EH (cell line): ENCODE measurements around the gene IDUA.
A peak's percentile ranks its signal among the peaks of the same experiment; 100 is the strongest.

Source experiments
- DNase-seq: peaks from one replicate; pipeline ENCODE4 v3.0.0-alpha.2; 2015; ENCODE audit warnings: low read depth

Gene IDUA

GRCh38 chr4:1015179-1015578, 28.3 kb downstream of the IDUA start:
- no peak for DNase-seq

DNA sequence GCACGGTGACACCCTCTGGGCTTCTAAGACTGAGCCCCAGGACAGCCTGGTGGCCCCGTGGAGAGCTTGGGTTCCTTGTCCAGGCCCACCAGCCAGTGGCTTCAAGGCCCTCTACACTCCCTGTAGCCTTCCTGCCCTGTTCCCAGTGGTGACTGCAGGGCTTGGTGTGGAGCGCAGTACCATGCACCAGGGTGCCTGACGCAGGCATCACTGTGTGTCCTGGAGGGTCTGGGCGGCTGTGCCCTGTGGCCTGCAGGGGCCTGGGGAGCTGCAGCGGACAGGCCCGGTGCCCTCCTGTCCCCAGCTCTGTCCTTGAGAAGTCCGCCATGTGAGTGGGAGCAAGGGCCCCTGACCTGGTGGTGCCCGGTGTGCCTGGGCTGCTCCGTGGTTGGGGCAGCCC, 28.9 kb downstream of the IDUA start:
- no peak for DNase-seq

DNA sequence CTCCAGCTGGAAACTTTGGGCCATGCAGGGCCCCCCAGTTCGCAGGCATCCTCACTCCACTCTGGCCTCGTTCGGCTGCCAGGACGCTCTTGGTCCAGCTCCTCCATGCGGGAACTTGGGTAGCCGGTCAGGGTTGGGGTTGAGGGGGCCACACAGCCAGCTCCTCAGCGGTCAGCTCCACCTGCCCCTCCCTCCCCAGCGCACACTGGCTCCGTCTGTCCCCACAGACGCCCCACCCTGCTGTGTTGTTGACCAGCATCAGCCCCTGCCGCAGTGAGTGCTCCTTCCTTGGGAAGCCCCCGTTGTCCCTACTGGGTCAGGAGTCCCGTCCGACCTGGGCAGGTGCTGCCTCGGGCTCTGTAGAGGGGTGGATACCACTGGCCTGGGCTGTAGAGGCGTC, 30.4 kb downstream of the IDUA start:
- DNase-seq, result no peak

DNA sequence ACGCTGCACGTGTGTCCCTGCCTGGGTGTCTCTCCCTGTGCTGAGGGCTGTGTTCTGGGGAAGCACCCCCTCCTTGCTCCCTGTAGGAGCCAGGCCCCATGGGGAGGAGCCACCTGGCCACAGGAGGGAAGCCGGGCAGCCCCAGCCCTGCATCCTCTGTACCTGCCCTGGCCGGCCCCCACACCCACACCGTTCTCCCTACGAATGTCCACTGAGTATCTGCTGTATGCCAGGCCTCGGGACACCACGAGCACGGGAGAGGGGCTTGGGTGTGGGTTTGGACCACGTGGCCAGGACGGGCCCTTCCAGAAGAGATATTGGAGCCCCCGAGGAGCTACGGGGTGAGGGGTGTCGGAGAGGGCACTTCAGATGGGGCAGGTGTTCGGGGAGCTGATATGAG, 30.9 kb downstream of the IDUA start:
- no peak for DNase-seq

GRCh38 chr4:1018147-1019020, 31.5 kb downstream of the IDUA start:
- DNase-seq, result no peak

DNA sequence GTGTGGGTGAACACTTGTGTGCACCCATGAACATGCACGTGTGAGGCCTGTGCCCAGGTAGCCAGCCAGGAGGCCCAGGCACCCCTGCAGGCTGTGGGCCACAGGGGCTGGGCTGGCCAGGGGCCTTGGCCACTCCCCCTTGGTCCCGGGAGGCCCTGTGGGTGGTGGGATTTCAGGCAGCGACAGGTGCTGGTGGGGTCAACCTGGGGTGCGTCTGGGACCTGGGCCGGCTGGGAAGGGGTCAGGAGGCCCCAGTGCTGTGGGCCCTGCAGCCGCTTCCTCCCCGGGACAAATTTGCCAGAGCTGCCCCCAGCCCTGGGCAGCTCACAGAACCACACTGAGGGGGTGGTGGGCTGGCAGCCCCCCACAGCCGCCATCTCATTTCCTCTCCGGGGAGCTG, 32.5 kb downstream of the IDUA start:
- no peak for DNase-seq

DNA sequence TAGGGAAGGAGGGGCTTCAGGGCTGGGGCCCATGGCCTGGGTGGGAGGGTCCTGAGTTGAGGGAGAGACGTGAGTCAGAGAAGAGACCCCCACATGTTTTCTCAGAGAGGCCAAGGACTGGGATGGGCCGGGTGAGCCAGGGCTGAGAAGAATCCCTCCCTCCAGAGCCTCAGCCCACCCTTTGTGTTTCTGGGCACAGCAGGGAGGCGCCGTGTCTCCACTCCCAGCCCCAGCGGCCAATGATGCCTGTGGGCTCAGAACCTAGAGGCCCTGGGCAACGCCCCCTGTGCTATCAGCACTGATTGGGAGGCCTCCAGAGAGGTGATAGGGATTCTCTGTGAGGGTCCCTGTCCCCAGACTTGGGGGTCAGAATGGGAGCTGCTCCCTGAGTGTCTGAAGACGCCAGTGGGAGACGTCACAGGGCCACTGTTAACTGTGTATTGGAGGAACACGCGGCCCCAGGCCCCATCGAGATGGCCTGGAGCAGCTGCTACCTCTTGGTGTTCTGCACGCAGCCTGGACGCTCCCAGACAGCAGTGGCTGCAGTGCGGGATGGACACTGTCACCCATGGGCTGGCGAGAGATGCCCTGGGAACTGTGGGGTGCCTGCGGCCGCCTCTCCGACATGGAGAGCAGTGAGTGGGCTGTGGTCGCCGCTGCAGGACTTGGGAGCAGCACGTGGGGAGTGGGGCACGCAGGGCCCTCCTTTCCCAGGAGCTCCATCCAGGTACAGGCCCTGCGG, 33.1 kb downstream of the IDUA start:
- no peak for DNase-seq

DNA sequence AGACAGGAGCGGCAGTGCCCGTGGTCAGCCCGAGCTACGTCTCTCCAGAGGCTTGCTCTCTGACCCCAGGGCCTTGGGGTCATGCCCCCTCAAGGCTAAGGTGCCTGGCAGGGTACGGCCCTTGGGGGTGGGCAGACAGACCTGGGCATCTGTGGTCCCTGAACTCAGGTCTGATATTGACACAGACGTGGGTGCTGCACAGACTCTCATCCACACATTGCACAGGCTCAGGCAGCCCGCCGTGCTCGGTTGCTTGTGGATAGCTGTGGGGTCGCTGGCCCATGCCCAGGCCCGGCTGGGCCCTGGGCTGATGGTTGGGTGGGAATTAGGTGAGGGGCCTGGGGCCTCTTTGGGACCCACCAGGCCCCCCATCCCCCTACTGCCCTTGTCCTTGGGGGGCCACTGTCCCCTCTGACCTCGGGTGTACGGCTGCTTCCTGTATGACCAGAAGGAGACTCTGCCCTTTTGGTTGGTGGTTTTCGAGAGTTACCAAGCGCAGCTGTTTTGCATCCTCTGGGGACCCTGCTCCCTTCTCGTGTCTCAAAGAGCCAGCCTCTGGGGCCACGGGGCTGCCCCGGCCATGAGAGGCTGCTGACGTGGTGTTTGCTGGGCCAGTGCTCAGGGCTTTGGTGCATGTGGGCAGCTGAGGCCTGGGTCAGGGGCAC, 34.7 kb downstream of the IDUA start:
- no peak for DNase-seq

- no peak for DNase-seq
These were observed 35.4 kb downstream of the IDUA start for GRCh38 chr4:1022051-1022738.

- no peak for DNase-seq
These were observed 35.9 kb downstream of the IDUA start for GRCh38 chr4:1022739-1023066.

DNA sequence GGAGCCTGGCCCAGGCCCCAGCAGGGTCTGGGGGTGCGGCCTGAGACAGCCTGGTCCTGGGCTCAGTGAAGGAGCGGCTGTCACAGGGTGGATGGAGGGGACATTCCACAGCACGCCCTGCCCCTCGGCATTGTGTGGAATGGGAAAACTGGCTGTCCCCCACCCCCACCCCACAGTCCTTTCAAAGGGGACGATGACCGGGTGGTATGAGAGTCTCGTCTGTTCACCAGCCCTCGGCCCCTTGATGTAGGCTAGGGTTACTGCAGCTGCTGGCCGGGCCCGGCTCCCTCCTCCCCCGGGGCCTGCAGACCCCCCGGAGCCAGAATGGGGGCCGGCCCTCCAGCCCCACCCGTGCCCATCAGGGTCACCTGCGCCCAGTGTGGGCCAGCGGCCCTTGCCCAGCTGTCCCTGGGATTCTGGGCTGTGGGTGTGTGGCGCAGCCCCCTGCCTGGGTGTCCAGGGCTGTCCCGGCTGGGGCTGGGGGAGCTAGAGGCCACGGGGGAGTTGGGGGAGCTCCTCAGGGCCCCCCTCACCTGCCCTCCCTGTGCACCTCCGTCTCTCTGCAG, 36.3 kb downstream of the IDUA start:
- no peak for DNase-seq

- no peak for DNase-seq
These were observed 37.3 kb downstream of the IDUA start for GRCh38 chr4:1023895-1024740.

GRCh38 chr4:1024882-1025545, 38.2 kb downstream of the IDUA start:
- no peak for DNase-seq

- peak; percentile 29 for DNase-seq
These were observed 39.3 kb downstream of the IDUA start for GRCh38 chr4:1026115-1026514.

DNA sequence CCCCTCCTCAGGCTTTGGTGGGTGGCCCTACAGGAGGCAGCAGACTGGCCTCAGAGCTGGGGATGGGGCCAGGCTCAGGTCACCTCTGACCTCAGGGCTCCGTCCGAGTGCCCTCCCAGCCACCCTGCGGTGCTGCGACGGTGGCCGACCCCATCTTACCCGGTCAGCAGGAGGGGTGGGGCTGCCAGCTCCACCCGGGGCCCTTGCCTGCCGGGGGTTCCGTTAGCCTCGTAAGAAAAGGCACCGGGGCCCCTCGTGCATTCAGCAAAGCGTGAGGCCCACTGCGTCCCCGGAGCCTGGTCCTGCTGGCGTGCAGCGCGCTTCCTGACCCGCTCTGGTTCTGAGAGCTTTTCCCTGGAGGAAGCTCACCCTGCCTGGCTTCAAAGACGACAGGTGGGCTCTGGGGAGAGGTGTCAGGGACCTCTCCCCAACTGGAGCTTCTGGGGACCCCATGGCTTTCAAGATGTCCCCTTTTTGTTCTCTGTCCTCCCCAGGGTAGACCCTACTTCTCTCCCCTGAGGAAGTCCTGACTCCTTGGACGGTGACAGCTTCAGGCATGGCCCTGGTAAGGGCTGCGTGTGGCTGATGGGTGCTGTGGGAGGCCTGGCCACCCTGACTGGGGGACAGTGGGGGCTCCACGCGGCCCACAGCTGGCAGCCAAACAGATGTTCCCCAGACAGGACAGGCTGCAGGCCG, 40.5 kb downstream of the IDUA start:
- DNase-seq, result no peak

DNA sequence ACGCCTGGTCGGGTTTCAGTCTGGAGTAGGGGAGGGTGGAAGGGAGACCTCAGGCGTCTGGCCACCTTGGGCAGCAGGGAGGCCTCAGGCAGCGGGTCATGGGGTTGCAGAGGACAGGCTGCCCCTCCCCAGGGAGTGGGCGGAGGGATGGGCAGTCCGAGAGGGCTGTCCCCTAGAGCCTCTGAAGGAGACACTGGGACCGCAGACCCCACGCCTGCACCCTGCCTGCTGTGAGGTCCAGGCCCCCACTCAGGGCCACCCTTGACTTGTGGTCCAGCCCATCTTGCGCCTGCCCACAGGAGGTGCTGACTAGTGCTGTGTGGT, 41.0 kb downstream of the IDUA start:
- DNase-seq, result no peak

- no peak for DNase-seq
These were observed 41.9 kb downstream of the IDUA start for GRCh38 chr4:1028574-1029220.

- DNase-seq, result no peak
These were observed 42.7 kb downstream of the IDUA start for GRCh38 chr4:1029529-1029928.

- no peak for DNase-seq
These were observed 43.2 kb downstream of the IDUA start for GRCh38 chr4:1030031-1030430.

GRCh38 chr4:1030559-1030958, 43.7 kb downstream of the IDUA start:
- DNase-seq, result no peak
